GM12878 (cell line): ENCODE measurements around the gene DIP2A. TPM values are rescaled to one million over a fixed set of nuclear protein-coding genes. Genes with fewer than 3 reads are reported as not detected.
A peak's percentile ranks its signal among the peaks of the same experiment; 100 is the strongest.
"Not testable (repeated sequence)": the region's sequence is repeated elsewhere in the genome, so short reads cannot be mapped to it uniquely, and the experiment has no call there.

ENCODE experiments used
- ATAC-seq: fragments of 200-7000 bp; cut with Tn5 transposase; 3 replicates; pipeline ENCODE4 v1.9.1; 2020; ENCODE audit warnings: mild to moderate bottlenecking, moderate library complexity
- BruUV-seq: library from RNA; stranded (reverse); fragments of 400-500 nt; replicated peaks from 2 replicates; lab custom pipeline; 2021; lab: Mats Ljungman, UMichigan
- CTCF ChIA-PET: fragments of 300-600 bp; sonication (Branson Sonifier 250); formaldehyde crosslinking; extraction: SDS; loops from one replicate; lab custom pipeline; 2021; ENCODE audit warnings: inconsistent platforms; lab: Yijun Ruan, JAX
- POLR2A ChIA-PET: fragments of 350-600 bp; formaldehyde crosslinking; extraction: SDS; loops from one replicate; lab custom pipeline; 2021; ENCODE audit warnings: inconsistent platforms; lab: Charles Lee
- RAD21 ChIA-PET: fragments of 300-600 bp; sonication (Branson Sonifier 250); formaldehyde crosslinking; loops from one replicate; lab custom pipeline; 2023; ENCODE audit warnings: antibody characterized with exemption; ENCODE audit not compliant: unreplicated experiment; lab: Charles Lee
- SMC1A ChIA-PET: fragments of 300-600 bp; sonication (Branson Sonifier 250); formaldehyde crosslinking; loops from one replicate; lab custom pipeline; 2023; ENCODE audit not compliant: unreplicated experiment, uncharacterized antibody; lab: Charles Lee
- DNase-seq: peaks from one replicate; pipeline ENCODE4 v3.0.0-alpha.2; 2011; ENCODE audit warnings: low read depth, low spot score
- FAIRE-seq: peaks from 3 replicates; lab custom pipeline; 2011; peaks lifted over from hg19 to GRCh38; lab: Jason Lieb, UNC
- H2AFZ ChIP-seq: 2 replicates; pipeline ENCODE4 v1.6.0; 2011; ENCODE audit warnings: low read depth, low read length, control low read depth; ENCODE audit not compliant: control insufficient read depth
- H3K27ac ChIP-seq: 2 replicates; pipeline ENCODE4 v1.5.1; 2011; ENCODE audit warnings: control low read depth; ENCODE audit not compliant: control insufficient read depth, insufficient read depth
- H3K27me3 ChIP-seq, 2 experiments: replicated peaks in 1 of 2; 2 replicates each; pipeline versions ENCODE4 v1.6.0 to v1.6.1; 2011; ENCODE audit warnings: low read length in 1 of 2; ENCODE audit not compliant: control insufficient read depth in 2 of 2, insufficient read depth in 2 of 2
- H3K36me3 ChIP-seq, 2 experiments: 2 replicates each; pipeline ENCODE4 v1.5.1; 2011; ENCODE audit warnings: low read length in 1 of 2; ENCODE audit not compliant: control insufficient read depth in 2 of 2, insufficient read depth in 2 of 2
- H3K4me1 ChIP-seq: 2 replicates; pipeline ENCODE4 v1.6.1; 2011; ENCODE audit warnings: mild to moderate bottlenecking, low read length, moderate library complexity, mixed read lengths; ENCODE audit not compliant: control insufficient read depth, insufficient read depth
- H3K4me2 ChIP-seq: 2 replicates; pipeline ENCODE4 v1.6.0; 2011; ENCODE audit warnings: control low read depth; ENCODE audit not compliant: control insufficient read depth, insufficient read depth
- H3K4me3 ChIP-seq: fragments of 200-600 bp; sonication (generic); 2 replicates; pipeline ENCODE4 v1.5.1; 2016
- H3K79me2 ChIP-seq: 2 replicates; pipeline ENCODE4 v1.6.0; 2011; ENCODE audit warnings: low read length; ENCODE audit not compliant: control insufficient read depth, insufficient read depth
- H3K9ac ChIP-seq: 2 replicates; pipeline ENCODE4 v1.8.0; 2011; ENCODE audit warnings: low read length, control low read depth, mixed read lengths; ENCODE audit not compliant: control insufficient read depth, insufficient read depth
- H3K9me3 ChIP-seq: replicated peaks from 3 replicates; pipeline ENCODE4 v1.5.1; 2011; ENCODE audit warnings: mild to moderate bottlenecking, low read length; ENCODE audit not compliant: control insufficient read depth, insufficient read depth
- H4K20me1 ChIP-seq: 2 replicates; pipeline ENCODE4 v1.6.0; 2011; ENCODE audit not compliant: control insufficient read depth, insufficient read depth
- ATF7 ChIP-seq: fragments of 450-650 bp; IDR thresholded peaks from 2 replicates; pipeline ENCODE4 v1.6.1; 2016; ENCODE audit warnings: low read depth, mild to moderate bottlenecking
- CHD2 ChIP-seq: IDR thresholded peaks from 2 replicates; pipeline ENCODE4 v1.6.1; 2011; ENCODE audit warnings: low read depth, low read length, improper control_type of control experiment, borderline replicate concordance
- GATAD2B ChIP-seq: fragments of 450-650 bp; conservative IDR thresholded peaks from 2 replicates; pipeline ENCODE4 v1.6.1; 2017; ENCODE audit warnings: low read depth, mild to moderate bottlenecking, moderate library complexity
- JUND ChIP-seq: IDR thresholded peaks from 2 replicates; pipeline ENCODE4 v1.6.1; 2012; ENCODE audit warnings: low read depth, mild to moderate bottlenecking, low read length, improper control_type of control experiment, moderate library complexity
- NFYA ChIP-seq: IDR thresholded peaks from 2 replicates; pipeline ENCODE4 v1.6.1; 2011; ENCODE audit warnings: low read depth, mild to moderate bottlenecking, low read length, improper control_type of control experiment, borderline replicate concordance
- RB1 ChIP-seq: fragments of 450-650 bp; formaldehyde crosslinking; IDR thresholded peaks from 2 replicates; pipeline ENCODE4 v1.6.1; 2017; ENCODE audit warnings: mild to moderate bottlenecking, borderline replicate concordance
- RUNX3 ChIP-seq: IDR thresholded peaks from 2 replicates; pipeline ENCODE4 v1.6.1; 2012; ENCODE audit warnings: low read length, inconsistent platforms
- SUZ12 ChIP-seq: fragments of 200-600 bp; sonication (generic); IDR thresholded peaks from one replicate; pipeline ENCODE4 v1.6.1; 2018; ENCODE audit warnings: antibody characterized with exemption, mild to moderate bottlenecking; ENCODE audit not compliant: unreplicated experiment
- WGBS: methylation state at CpG from one replicate; pipeline ENCODE4 v1.1.6; 2016; ENCODE audit warnings: low lambda C conversion rate; ENCODE audit not compliant: insufficient replicate concordance, insufficient coverage; ENCODE audit errors: missing lambda C conversion rate; 5-methylcytosine and 5-hydroxymethylcytosine counted together
- in situ Hi-C: fragments of 300-500 bp; cut with MboI; formaldehyde crosslinking; loops from 9 replicates; pipeline ENCODE4 v1.14.3; 2018; ENCODE audit warnings: mixed read lengths
- intact Hi-C: fragments of 100-400 bp; cut with micrococcal nuclease; formaldehyde crosslinking; loops from one replicate; pipeline ENCODE4 v1.14.2; 2022; ENCODE audit not compliant: unreplicated experiment
- polyA plus RNA-seq, 11 experiments: library from polyadenylated mRNA; depleted of rRNA in 4 of 11; unstranded in 6 of 11; stranded (reverse) in 5 of 11; fragments of >200 nt; fragmentation: Nextera tagmentation in 4 of 11; fragmentation: Illumina TruSeq in 1 of 11; extraction: Ambion mirVana in 4 of 11; extraction: Trizol in 1 of 11; gene quantifications; 1 replicate in 1 of 11; 2 replicates in 10 of 11; pipeline versions ENCODE4 v1.2.1 to v1.2.3, GENCODE V29; 2011 to 2016; ENCODE audit warnings: inconsistent platforms in 2 of 11, missing spikeins in 2 of 11, low read depth in 1 of 11
- total RNA-seq, 4 experiments: library from RNA; depleted of rRNA in 3 of 4; stranded (reverse); fragments of >200 nt in 3 of 4; fragmentation: Illumina TruSeq in 1 of 4; extraction: Trizol in 1 of 4; gene quantifications; 2 replicates each; pipeline versions ENCODE4 v1.2.1 to v1.2.3, GENCODE V29; 2013 to 2021
- TF ChIP-seq, protein P1 (sequence below): fragments of 450-650 bp; IDR thresholded peaks from 2 replicates; pipeline ENCODE4 v1.6.1; 2018; ENCODE audit warnings: borderline replicate concordance, mild to moderate bottlenecking; ENCODE audit not compliant: partially characterized antibody
- TF ChIP-seq, protein P2 (sequence below): fragments of 450-650 bp; IDR thresholded peaks from 2 replicates; pipeline ENCODE4 v1.6.1; 2016; ENCODE audit warnings: mild to moderate bottlenecking

Gene DIP2A
- total and polyA plus RNA-seq, 10 of the 15 experiments (the other 5 are each of a cell fraction or from before 2014, with no cell fraction given): 1.7 to 25.5 (median 12.2) TPM

DNA sequence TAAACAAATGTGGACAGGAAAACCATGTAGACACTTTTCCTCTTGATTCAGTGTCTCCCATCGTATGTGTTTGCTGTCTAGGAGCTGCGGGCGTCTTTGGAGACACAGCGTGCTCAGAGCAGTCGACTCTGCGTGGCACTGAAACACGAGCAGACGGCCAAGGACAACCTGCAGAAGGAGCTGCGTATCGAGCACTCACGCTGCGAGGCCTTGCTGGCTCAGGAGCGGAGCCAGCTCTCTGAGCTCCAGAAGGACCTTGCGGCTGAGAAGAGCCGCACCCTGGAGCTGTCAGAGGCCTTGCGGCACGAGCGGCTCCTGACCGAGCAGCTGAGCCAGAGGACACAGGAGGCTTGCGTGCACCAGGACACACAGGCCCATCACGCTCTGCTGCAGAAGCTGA is 27.2 kb upstream of the DIP2A start (continued):
- TF ChIP-seq JUND: no peak
- TF ChIP-seq, all 136 proteins: peak for 0

DNA sequence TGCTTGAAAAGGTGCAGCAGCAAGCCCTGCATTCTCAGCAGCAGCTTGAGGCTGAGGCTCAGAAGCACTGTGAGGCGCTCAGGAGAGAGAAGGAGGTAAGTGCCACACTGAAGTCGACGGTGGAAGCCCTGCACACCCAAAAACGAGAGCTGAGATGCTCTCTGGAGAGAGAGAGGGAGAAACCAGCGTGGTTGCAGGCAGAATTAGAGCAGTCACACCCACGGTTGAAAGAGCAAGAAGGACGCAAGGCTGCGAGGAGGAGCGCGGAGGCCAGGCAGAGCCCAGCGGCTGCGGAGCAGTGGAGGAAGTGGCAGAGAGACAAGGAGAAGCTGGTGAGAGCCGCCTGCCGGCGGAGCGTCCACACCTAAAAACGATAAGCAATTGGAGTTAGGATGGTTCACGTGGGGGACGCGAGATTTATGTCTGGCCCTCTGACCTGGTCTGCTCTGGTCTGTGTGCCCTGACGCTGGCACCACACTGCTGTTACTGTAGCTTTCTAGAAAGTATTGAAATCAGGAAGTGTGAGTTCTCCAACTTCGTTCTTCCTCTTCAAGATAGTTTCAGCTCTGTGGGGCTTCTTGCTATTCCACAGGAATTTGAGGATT is 26.7 kb upstream of the DIP2A start:
- FAIRE-seq (no peak), DNase-seq (no peak), ATAC-seq (no peak)
- H4K20me1 ChIP-seq: no peaks in the 10 kb centered on the region
- H3K9ac ChIP-seq: no peak overlapping the region
- 93% methylated on average over 15 of the region's 22 CpGs for WGBS
- H3K4me3 ChIP-seq: no peak overlapping the region
- intact Hi-C loops: no loop called here
- CTCF ChIA-PET: no interaction called here
- RAD21 ChIA-PET: interaction anchor here (0.6 kb wide), 1 partner anchor 71 kb away, joined by 3 read pairs; no protein-coding TSS in a partner anchor
- in situ Hi-C loops: no loop called here
- no peaks in the 10 kb centered on the region for H3K4me1 ChIP-seq
- peaks cover 0 to 31% of the 10 kb centered on the region in 2 experiments; a peak in 3 of 4 replicates for H3K36me3 ChIP-seq
- no peaks in the 10 kb centered on the region for H3K9me3 ChIP-seq
- SMC1A ChIA-PET: no interaction called here
- no peaks in the 10 kb centered on the region for H3K27me3 ChIP-seq
- H3K27ac ChIP-seq: no peak overlapping the region
- no peak overlapping the region for H2AFZ ChIP-seq
- H3K79me2 ChIP-seq: no peaks in the 10 kb centered on the region
- TSS peak; percentile 58 for BruUV-seq
- POLR2A ChIA-PET: no interaction called here
- TF ChIP-seq RB1 (no peak), SUZ12 (no peak), CHD2 (no peak), GATAD2B (no peak), RUNX3 (no peak), NFYA (no peak), ATF7 (no peak)
- TF ChIP-seq, protein P1, sequence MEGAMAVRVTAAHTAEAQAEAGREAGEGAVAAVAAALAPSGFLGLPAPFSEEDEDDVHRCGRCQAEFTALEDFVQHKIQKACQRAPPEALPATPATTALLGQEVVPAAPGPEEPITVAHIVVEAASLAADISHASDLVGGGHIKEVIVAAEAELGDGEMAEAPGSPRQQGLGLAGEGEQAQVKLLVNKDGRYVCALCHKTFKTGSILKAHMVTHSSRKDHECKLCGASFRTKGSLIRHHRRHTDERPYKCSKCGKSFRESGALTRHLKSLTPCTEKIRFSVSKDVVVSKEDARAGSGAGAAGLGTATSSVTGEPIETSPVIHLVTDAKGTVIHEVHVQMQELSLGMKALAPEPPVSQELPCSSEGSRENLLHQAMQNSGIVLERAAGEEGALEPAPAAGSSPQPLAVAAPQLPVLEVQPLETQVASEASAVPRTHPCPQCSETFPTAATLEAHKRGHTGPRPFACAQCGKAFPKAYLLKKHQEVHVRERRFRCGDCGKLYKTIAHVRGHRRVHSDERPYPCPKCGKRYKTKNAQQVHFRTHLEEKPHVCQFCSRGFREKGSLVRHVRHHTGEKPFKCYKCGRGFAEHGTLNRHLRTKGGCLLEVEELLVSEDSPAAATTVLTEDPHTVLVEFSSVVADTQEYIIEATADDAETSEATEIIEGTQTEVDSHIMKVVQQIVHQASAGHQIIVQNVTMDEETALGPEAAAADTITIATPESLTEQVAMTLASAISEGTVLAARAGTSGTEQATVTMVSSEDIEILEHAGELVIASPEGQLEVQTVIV: no peak
- TF ChIP-seq, protein P2, sequence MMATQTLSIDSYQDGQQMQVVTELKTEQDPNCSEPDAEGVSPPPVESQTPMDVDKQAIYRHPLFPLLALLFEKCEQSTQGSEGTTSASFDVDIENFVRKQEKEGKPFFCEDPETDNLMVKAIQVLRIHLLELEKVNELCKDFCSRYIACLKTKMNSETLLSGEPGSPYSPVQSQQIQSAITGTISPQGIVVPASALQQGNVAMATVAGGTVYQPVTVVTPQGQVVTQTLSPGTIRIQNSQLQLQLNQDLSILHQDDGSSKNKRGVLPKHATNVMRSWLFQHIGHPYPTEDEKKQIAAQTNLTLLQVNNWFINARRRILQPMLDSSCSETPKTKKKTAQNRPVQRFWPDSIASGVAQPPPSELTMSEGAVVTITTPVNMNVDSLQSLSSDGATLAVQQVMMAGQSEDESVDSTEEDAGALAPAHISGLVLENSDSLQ: no peak
- H3K4me2 ChIP-seq: no peak overlapping the region

GRCh38 chr21:46433116-46433515 is 25.6 kb upstream of the DIP2A start:
- ATAC-seq, H3K27ac ChIP-seq, H3K4me1 ChIP-seq, RAD21 ChIA-PET, H3K4me3 ChIP-seq, H3K9ac ChIP-seq, H2AFZ ChIP-seq, FAIRE-seq, H3K79me2 ChIP-seq, in situ Hi-C loops, H3K27me3 ChIP-seq, DNase-seq, intact Hi-C loops, SMC1A ChIA-PET, BruUV-seq, H3K9me3 ChIP-seq, H4K20me1 ChIP-seq, H3K4me2 ChIP-seq, CTCF ChIA-PET, POLR2A ChIA-PET: not testable (repeated sequence)
- WGBS: 84% methylated on average over 11 of the region's 11 CpGs
- H3K36me3 ChIP-seq: peaks cover 0 to 34% of the 10 kb centered on the region in 2 experiments; a peak in 3 of 4 replicates
